Neutrophil (primary cell): ENCODE data around the gene SAMHD1.
"Not testable (repeated sequence)": the region's sequence is repeated elsewhere in the genome, so short reads cannot be mapped to it uniquely, and the experiment has no call there.

ENCODE experiments used
- H3K27ac ChIP-seq: fragments of 200-600 bp; sonication (generic); 2 replicates; pipeline ENCODE4 v1.5.1; 2016; ENCODE audit warnings: mild to moderate bottlenecking, moderate library complexity
- H3K27me3 ChIP-seq: fragments of 200-600 bp; sonication (generic); 2 replicates; pipeline ENCODE4 v1.6.0; 2016; ENCODE audit warnings: mild to moderate bottlenecking
- H3K36me3 ChIP-seq: fragments of 200-600 bp; sonication (generic); 2 replicates; pipeline ENCODE4 v1.5.1; 2017
- H3K4me1 ChIP-seq, 2 experiments: fragments of 200-600 bp in 1 of 2; sonication (generic) in 1 of 2; 1 replicate in 1 of 2; 2 replicates in 1 of 2; pipeline versions ENCODE4 v1.5.1 to v1.6.1; 2013 to 2016; ENCODE audit warnings: low read depth in 1 of 2, low read length in 1 of 2, mild to moderate bottlenecking in 1 of 2, moderate library complexity in 1 of 2; ENCODE audit not compliant: control insufficient read depth in 1 of 2, insufficient read depth in 1 of 2
- H3K4me3 ChIP-seq, 2 experiments: fragments of 200-600 bp in 1 of 2; sonication (generic) in 1 of 2; 1 replicate in 1 of 2; 2 replicates in 1 of 2; pipeline ENCODE4 v1.5.1; 2013 to 2016; ENCODE audit warnings: low read depth in 1 of 2, low read length in 1 of 2, mild to moderate bottlenecking in 1 of 2, moderate library complexity in 1 of 2
- H3K9me3 ChIP-seq: fragments of 200-600 bp; sonication (generic); 2 replicates; pipeline ENCODE4 v1.5.1; 2016
- TF ChIP-seq, protein P1 (sequence below): fragments of 200-600 bp; sonication (generic); IDR thresholded peaks from 2 replicates; pipeline ENCODE4 v1.5.1; 2016; ENCODE audit warnings: antibody characterized with exemption

Gene SAMHD1

DNA sequence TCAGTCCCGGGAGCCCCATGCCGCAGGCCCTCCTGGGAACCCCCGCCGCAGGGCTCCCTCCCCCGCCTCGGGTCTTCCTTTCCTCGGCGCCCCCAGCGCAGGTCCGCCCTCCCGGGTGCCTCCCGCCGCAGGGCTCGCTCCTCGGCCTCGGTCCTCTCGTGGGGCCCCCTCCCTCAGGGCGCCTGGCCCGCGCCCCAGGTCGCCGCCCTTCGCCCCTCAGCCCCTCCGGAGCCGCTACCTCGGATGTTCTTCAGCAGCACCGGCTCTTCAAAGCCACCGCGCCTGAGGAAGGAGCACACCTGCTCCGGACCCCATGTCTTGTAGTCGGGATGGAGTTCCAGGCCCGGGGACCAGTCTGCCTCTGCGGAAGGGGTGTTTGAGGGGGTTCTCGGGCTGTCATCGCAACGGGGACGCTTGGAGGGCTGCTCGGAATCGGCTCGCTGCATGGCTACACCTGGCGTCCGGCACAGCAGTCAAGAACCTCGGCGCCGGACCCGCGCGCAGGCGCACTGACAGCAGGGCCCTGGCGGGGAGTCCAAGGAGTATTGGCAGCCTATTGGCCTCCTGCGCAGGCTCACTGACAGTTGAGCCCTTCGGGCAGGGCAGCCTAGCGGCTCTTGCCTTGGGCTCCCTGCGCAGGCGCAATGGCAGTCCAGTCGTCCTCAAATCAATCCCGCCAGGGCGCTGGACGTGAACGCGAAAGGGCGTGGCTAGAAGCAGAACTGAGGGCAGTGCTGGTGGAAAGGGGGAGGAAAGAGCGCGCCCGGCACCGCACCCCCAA, at the start of gene SAMHD1:
TSS of gene SAMHD1 (minus strand) at position 511 of the 781 bp plus-strand sequence. CDS start at position 446, 65 bp downstream.
- Histone ChIP-seq H3K27ac (peak within 1 kb of the TSS; percentile 89), H3K4me1 (peaks cover 28 to 38% of the 10 kb centered on the region in 2 experiments), H3K9me3 (no peaks in the 10 kb centered on the region), H3K27me3 (no peaks in the 10 kb centered on the region), H3K4me3 (peak within 1 kb of the TSS; percentile 84 to 96), H3K36me3 (peaks cover 3% of the 10 kb centered on the region)
- TF ChIP-seq, protein P1, sequence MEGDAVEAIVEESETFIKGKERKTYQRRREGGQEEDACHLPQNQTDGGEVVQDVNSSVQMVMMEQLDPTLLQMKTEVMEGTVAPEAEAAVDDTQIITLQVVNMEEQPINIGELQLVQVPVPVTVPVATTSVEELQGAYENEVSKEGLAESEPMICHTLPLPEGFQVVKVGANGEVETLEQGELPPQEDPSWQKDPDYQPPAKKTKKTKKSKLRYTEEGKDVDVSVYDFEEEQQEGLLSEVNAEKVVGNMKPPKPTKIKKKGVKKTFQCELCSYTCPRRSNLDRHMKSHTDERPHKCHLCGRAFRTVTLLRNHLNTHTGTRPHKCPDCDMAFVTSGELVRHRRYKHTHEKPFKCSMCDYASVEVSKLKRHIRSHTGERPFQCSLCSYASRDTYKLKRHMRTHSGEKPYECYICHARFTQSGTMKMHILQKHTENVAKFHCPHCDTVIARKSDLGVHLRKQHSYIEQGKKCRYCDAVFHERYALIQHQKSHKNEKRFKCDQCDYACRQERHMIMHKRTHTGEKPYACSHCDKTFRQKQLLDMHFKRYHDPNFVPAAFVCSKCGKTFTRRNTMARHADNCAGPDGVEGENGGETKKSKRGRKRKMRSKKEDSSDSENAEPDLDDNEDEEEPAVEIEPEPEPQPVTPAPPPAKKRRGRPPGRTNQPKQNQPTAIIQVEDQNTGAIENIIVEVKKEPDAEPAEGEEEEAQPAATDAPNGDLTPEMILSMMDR = peak; percentile 74

DNA sequence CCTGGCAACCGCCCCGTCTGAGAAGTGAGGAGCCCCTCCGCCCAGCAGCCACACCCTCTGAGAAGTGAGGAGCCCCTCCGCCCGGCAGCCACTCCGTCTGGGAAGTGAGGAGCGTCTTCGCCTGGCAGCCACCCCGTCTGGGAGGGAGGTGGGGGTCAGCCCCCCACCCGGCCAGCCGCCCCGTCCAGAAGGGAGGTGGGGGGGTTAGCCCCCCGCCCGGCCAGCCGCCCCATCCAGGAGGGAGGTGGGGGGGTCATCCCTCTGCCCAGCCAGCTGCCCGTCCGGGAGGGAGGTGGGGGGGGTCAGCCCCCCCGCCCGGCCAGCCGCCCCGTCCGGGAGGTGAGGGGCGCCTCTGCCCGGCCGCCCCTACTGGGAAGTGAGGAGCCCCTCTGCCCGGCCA, 48.7 kb upstream of the SAMHD1 start:
- H3K27me3 ChIP-seq, H3K4me3 ChIP-seq, H3K4me1 ChIP-seq, H3K27ac ChIP-seq, H3K9me3 ChIP-seq: not testable (repeated sequence)
- H3K36me3 ChIP-seq = peaks cover 22% of the 10 kb centered on the region

DNA sequence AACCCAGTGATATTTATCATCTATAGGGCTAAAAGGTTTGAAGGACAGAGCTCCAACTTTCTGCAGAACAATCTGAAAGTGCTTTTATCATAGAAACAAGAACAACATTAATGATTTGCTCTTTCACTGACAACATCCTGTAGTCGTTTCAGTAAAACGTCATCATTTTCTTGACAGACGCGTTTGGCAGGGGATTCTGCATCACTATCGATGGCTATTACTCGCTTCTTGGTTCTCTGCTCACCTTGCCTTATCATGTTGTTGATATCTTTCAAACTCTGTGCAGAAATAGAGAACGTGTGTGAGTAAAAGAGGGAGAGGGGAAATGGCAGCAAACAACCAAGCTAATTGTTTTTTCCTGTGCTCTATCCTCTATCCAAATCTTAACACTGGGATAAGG, 47.1 kb upstream of the SAMHD1 start:
- TF ChIP-seq, protein P1 = no peak
- Histone ChIP-seq H3K4me3 (no peak overlapping the region), H3K9me3 (no peaks in the 10 kb centered on the region), H3K27me3 (no peaks in the 10 kb centered on the region), H3K4me1 (no peaks in the 10 kb centered on the region), H3K27ac (no peak overlapping the region), H3K36me3 (peaks cover 27% of the 10 kb centered on the region)

DNA sequence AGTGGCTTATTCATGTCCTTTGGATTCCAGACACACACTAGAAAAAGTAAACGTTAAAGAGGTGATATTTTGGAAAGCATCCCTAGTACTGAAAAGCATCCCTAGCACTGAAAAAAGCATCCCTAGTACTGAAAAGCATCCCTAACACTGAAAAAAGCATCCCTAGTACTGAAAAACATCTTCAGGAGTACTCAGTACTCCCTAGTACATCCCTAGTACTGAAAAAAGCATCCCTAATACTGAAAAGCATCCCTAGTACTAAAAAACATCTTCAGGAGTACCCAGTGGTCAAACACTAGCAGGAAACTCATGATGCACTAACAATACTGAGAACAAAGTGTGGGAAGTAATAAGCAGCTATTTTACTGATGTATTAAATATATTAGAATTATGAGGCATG, 45.6 kb upstream of the SAMHD1 start:
- no peaks in the 10 kb centered on the region for H3K9me3 ChIP-seq
- TF ChIP-seq, protein P1 = no peak
- no peak overlapping the region for H3K27ac ChIP-seq
- H3K4me1 ChIP-seq = no peaks in the 10 kb centered on the region
- H3K4me3 ChIP-seq = no peak overlapping the region
- H3K27me3 ChIP-seq = no peaks in the 10 kb centered on the region
- peaks cover 20% of the 10 kb centered on the region for H3K36me3 ChIP-seq

DNA sequence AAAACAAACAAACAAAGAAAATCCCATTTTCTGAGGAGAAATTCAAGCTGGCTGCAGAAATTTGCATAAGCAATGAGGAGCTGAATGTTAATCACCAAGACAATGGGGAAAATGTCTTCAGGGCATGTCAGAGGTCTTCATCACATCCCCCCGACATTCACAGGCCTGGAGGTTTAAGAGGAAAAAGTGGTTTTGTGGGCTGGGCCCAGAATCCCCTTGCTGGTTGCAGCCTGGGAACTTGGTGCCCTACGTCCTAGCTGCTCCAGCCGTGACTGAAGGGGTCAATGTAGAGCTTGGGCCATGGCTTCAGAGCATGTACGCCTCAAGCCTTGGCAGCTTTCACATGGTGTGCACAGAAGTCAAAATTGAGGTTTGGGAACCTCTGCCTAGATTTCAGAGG, 42.7 kb upstream of the SAMHD1 start:
- H3K9me3 ChIP-seq, H3K4me3 ChIP-seq, H3K27ac ChIP-seq, H3K4me1 ChIP-seq, H3K27me3 ChIP-seq: not testable (repeated sequence)
- H3K36me3 ChIP-seq = peaks cover 20% of the 10 kb centered on the region

DNA sequence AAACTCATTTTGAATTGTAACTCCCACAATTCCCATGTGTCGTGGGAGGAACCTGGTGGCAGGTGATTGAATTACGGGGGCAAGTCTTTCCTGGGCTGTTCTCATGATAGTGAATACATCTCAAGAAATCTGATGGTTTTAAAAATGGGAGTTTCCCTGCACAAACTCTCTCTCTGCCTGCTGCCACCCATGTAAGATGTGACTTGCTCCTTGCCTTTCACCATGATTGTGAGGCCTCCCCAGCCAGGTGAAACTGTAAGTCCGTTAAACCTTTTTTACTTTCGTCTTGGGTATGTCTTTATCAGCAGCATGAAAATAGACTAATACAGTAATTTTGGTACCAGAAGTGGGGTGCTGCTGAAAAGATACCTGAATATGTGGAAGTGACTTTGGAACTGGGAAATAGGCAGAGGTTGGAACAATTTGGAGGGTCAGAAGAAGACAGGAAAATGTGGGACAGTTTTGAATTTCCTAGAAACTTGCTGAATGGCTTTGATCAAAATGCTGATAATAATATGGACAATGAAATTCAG, 41.4 kb upstream of the SAMHD1 start:
- no peak overlapping the region for H3K27ac ChIP-seq
- peaks cover 5 to 7% of the 10 kb centered on the region in 2 experiments for H3K4me1 ChIP-seq
- H3K9me3 ChIP-seq = no peaks in the 10 kb centered on the region
- H3K4me3 ChIP-seq = no peak overlapping the region
- TF ChIP-seq, protein P1 = no peak
- H3K27me3 ChIP-seq = no peaks in the 10 kb centered on the region
- peaks cover 16% of the 10 kb centered on the region for H3K36me3 ChIP-seq
